ENCODE results near the gene STK17B.

DNA sequence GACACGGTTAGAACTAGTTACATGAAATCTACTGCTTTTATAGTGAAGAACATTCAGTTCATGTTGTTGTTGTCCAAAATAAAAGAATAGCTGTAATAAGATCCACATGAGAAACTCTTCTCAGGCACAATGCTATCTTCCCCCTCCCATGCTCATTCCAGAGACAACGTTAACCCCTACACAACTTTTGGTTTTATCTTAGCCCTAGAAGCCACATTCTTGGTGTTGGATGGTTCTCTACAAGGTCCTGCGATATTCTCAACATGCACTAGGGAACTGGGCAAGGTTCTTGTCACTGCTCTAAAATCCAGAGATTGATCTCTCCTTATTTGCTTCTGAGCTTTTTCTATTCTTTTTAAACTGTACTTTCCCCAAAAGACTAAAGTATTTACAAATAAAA lies 51.5 kb downstream of the STK17B start:
- TF ChIP-seq, protein P1, sequence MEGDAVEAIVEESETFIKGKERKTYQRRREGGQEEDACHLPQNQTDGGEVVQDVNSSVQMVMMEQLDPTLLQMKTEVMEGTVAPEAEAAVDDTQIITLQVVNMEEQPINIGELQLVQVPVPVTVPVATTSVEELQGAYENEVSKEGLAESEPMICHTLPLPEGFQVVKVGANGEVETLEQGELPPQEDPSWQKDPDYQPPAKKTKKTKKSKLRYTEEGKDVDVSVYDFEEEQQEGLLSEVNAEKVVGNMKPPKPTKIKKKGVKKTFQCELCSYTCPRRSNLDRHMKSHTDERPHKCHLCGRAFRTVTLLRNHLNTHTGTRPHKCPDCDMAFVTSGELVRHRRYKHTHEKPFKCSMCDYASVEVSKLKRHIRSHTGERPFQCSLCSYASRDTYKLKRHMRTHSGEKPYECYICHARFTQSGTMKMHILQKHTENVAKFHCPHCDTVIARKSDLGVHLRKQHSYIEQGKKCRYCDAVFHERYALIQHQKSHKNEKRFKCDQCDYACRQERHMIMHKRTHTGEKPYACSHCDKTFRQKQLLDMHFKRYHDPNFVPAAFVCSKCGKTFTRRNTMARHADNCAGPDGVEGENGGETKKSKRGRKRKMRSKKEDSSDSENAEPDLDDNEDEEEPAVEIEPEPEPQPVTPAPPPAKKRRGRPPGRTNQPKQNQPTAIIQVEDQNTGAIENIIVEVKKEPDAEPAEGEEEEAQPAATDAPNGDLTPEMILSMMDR (IDR thresholded peaks at IDR 0.05; ENCODE audit: low read depth, low read length, poor library complexity, severe bottlenecking): no peak
- TF ChIP-seq EZH2phosphoT487 (IDR thresholded peaks at IDR 0.05; ENCODE audit: borderline replicate concordance, low read length): no peak
